OCI-LY7 (cell line): Measurements from ENCODE around the gene SPRR1A.

Source experiments
- CTCF ChIP-seq: fragments of 200-600 bp; sonication (generic); conservative IDR thresholded peaks from 2 replicates; pipeline ENCODE4 v1.5.1; 2014; ENCODE audit warnings: mild to moderate bottlenecking, antibody characterized with exemption, low read length, moderate library complexity, mixed read lengths
- EZH2phosphoT487 ChIP-seq: fragments of 200-600 bp; sonication (generic); IDR thresholded peaks from 2 replicates; pipeline ENCODE4 v1.6.1; 2018; ENCODE audit warnings: low read depth, borderline replicate concordance, mild to moderate bottlenecking, mixed run types, antibody characterized with exemption, low read length, moderate library complexity, mixed read lengths

GRCh38 chr1:152960452-152961044 is 23.3 kb upstream of the SPRR1A start:
- TF ChIP-seq CTCF, result no peak
- no peak for TF ChIP-seq EZH2phosphoT487
